GM12878 (cell line): Measurements from ENCODE around the gene PROCA1. TPM values are rescaled to one million over a fixed set of nuclear protein-coding genes. Genes with fewer than 3 reads are reported as not detected.

Experiments
- ATAC-seq: fragments of 200-7000 bp; cut with Tn5 transposase; 3 replicates; pipeline ENCODE4 v1.9.1; 2020; ENCODE audit warnings: mild to moderate bottlenecking, moderate library complexity
- BruUV-seq: library from RNA; stranded (reverse); fragments of 400-500 nt; replicated peaks from 2 replicates; lab custom pipeline; 2021; lab: Mats Ljungman, UMichigan
- CTCF ChIA-PET: fragments of 300-600 bp; sonication (Branson Sonifier 250); formaldehyde crosslinking; extraction: SDS; loops from one replicate; lab custom pipeline; 2021; ENCODE audit warnings: inconsistent platforms; lab: Yijun Ruan, JAX
- POLR2A ChIA-PET: fragments of 350-600 bp; formaldehyde crosslinking; extraction: SDS; loops from one replicate; lab custom pipeline; 2021; ENCODE audit warnings: inconsistent platforms; lab: Charles Lee
- RAD21 ChIA-PET: fragments of 300-600 bp; sonication (Branson Sonifier 250); formaldehyde crosslinking; loops from one replicate; lab custom pipeline; 2023; ENCODE audit warnings: antibody characterized with exemption; ENCODE audit not compliant: unreplicated experiment; lab: Charles Lee
- SMC1A ChIA-PET: fragments of 300-600 bp; sonication (Branson Sonifier 250); formaldehyde crosslinking; loops from one replicate; lab custom pipeline; 2023; ENCODE audit not compliant: unreplicated experiment, uncharacterized antibody; lab: Charles Lee
- DNase-seq: peaks from one replicate; pipeline ENCODE4 v3.0.0-alpha.2; 2011; ENCODE audit warnings: low read depth, low spot score
- FAIRE-seq: peaks from 3 replicates; lab custom pipeline; 2011; peaks lifted over from hg19 to GRCh38; lab: Jason Lieb, UNC
- H2AFZ ChIP-seq: 2 replicates; pipeline ENCODE4 v1.6.0; 2011; ENCODE audit warnings: low read depth, low read length, control low read depth; ENCODE audit not compliant: control insufficient read depth
- H3K27ac ChIP-seq: 2 replicates; pipeline ENCODE4 v1.5.1; 2011; ENCODE audit warnings: control low read depth; ENCODE audit not compliant: control insufficient read depth, insufficient read depth
- H3K27me3 ChIP-seq, 2 experiments: replicated peaks in 1 of 2; 2 replicates each; pipeline versions ENCODE4 v1.6.0 to v1.6.1; 2011; ENCODE audit warnings: low read length in 1 of 2; ENCODE audit not compliant: control insufficient read depth in 2 of 2, insufficient read depth in 2 of 2
- H3K36me3 ChIP-seq, 2 experiments: 2 replicates each; pipeline ENCODE4 v1.5.1; 2011; ENCODE audit warnings: low read length in 1 of 2; ENCODE audit not compliant: control insufficient read depth in 2 of 2, insufficient read depth in 2 of 2
- H3K4me1 ChIP-seq: 2 replicates; pipeline ENCODE4 v1.6.1; 2011; ENCODE audit warnings: mild to moderate bottlenecking, low read length, moderate library complexity, mixed read lengths; ENCODE audit not compliant: control insufficient read depth, insufficient read depth
- H3K4me2 ChIP-seq: 2 replicates; pipeline ENCODE4 v1.6.0; 2011; ENCODE audit warnings: control low read depth; ENCODE audit not compliant: control insufficient read depth, insufficient read depth
- H3K4me3 ChIP-seq: fragments of 200-600 bp; sonication (generic); 2 replicates; pipeline ENCODE4 v1.5.1; 2016
- H3K79me2 ChIP-seq: 2 replicates; pipeline ENCODE4 v1.6.0; 2011; ENCODE audit warnings: low read length; ENCODE audit not compliant: control insufficient read depth, insufficient read depth
- H3K9ac ChIP-seq: 2 replicates; pipeline ENCODE4 v1.8.0; 2011; ENCODE audit warnings: low read length, control low read depth, mixed read lengths; ENCODE audit not compliant: control insufficient read depth, insufficient read depth
- H3K9me3 ChIP-seq: replicated peaks from 3 replicates; pipeline ENCODE4 v1.5.1; 2011; ENCODE audit warnings: mild to moderate bottlenecking, low read length; ENCODE audit not compliant: control insufficient read depth, insufficient read depth
- H4K20me1 ChIP-seq: 2 replicates; pipeline ENCODE4 v1.6.0; 2011; ENCODE audit not compliant: control insufficient read depth, insufficient read depth
- BRCA1 ChIP-seq: IDR thresholded peaks from 2 replicates; pipeline ENCODE4 v1.6.1; 2011; ENCODE audit warnings: low read depth, low read length, improper control_type of control experiment
- CBX3 ChIP-seq: fragments of 200-600 bp; sonication (generic); IDR thresholded peaks from 2 replicates; pipeline ENCODE4 v1.6.1; 2016; ENCODE audit warnings: low read depth, borderline replicate concordance
- ETV6 ChIP-seq, 2 experiments: fragments of 450-650 bp in 1 of 2; IDR thresholded peaks in 1 of 2; conservative IDR thresholded peaks in 1 of 2; 2 replicates each; pipeline ENCODE4 v1.6.1; 2014; ENCODE audit warnings: antibody characterized with exemption in 1 of 2, borderline replicate concordance in 1 of 2, low read depth in 1 of 2, mild to moderate bottlenecking in 1 of 2, moderate library complexity in 1 of 2
- FOXK2 ChIP-seq: fragments of 450-650 bp; IDR thresholded peaks from 2 replicates; pipeline ENCODE4 v1.6.1; 2017; ENCODE audit warnings: mild to moderate bottlenecking, moderate library complexity
- GATAD2B ChIP-seq: fragments of 450-650 bp; conservative IDR thresholded peaks from 2 replicates; pipeline ENCODE4 v1.6.1; 2017; ENCODE audit warnings: low read depth, mild to moderate bottlenecking, moderate library complexity
- HDAC6 ChIP-seq: fragments of 200-600 bp; sonication (generic); IDR thresholded peaks from one replicate; pipeline ENCODE4 v1.8.0; 2017; ENCODE audit warnings: antibody characterized with exemption; ENCODE audit not compliant: unreplicated experiment
- IKZF2 ChIP-seq, 2 experiments: fragments of 450-650 bp; IDR thresholded peaks; 2 replicates each; pipeline ENCODE4 v1.6.1; 2017; ENCODE audit warnings: mild to moderate bottlenecking in 2 of 2, moderate library complexity in 2 of 2
- JUND ChIP-seq: IDR thresholded peaks from 2 replicates; pipeline ENCODE4 v1.6.1; 2012; ENCODE audit warnings: low read depth, mild to moderate bottlenecking, low read length, improper control_type of control experiment, moderate library complexity
- KAT2A ChIP-seq: conservative IDR thresholded peaks from 2 replicates; pipeline ENCODE4 v1.6.1; 2011; ENCODE audit warnings: low read depth, low read length; ENCODE audit not compliant: control insufficient read depth
- LARP7 ChIP-seq: fragments of 450-650 bp; IDR thresholded peaks from 2 replicates; pipeline ENCODE4 v1.6.1; 2017; ENCODE audit warnings: mild to moderate bottlenecking
- MTA2 ChIP-seq: fragments of 450-650 bp; IDR thresholded peaks from 2 replicates; pipeline ENCODE4 v1.6.1; 2016; ENCODE audit warnings: low read depth, mild to moderate bottlenecking, moderate library complexity
- NFYA ChIP-seq: IDR thresholded peaks from 2 replicates; pipeline ENCODE4 v1.6.1; 2011; ENCODE audit warnings: low read depth, mild to moderate bottlenecking, low read length, improper control_type of control experiment, borderline replicate concordance
- NKRF ChIP-seq: fragments of 450-650 bp; conservative IDR thresholded peaks from 2 replicates; pipeline ENCODE4 v1.6.1; 2017; ENCODE audit warnings: mild to moderate bottlenecking, moderate library complexity
- POLR2A ChIP-seq: IDR thresholded peaks from 2 replicates; pipeline ENCODE4 v1.6.1; 2011; ENCODE audit warnings: low read depth, mild to moderate bottlenecking, low read length
- RBBP5 ChIP-seq: fragments of 200-600 bp; sonication (generic); conservative IDR thresholded peaks from 2 replicates; pipeline ENCODE4 v1.6.1; 2016
- STAT3 ChIP-seq: IDR thresholded peaks from 2 replicates; pipeline ENCODE4 v1.6.1; 2011; ENCODE audit warnings: low read depth, low read length, improper control_type of control experiment
- TCF12 ChIP-seq: IDR thresholded peaks from 2 replicates; pipeline ENCODE4 v1.6.1; 2011; ENCODE audit warnings: low read depth, mild to moderate bottlenecking, low read length
- ZBTB11 ChIP-seq: fragments of 450-650 bp; formaldehyde crosslinking; IDR thresholded peaks from 2 replicates; pipeline ENCODE4 v1.5.0; 2022; ENCODE audit warnings: mild to moderate bottlenecking, missing genetic modification characterization
- WGBS: methylation state at CpG from one replicate; pipeline ENCODE4 v1.1.6; 2016; ENCODE audit warnings: low lambda C conversion rate; ENCODE audit not compliant: insufficient replicate concordance, insufficient coverage; ENCODE audit errors: missing lambda C conversion rate; 5-methylcytosine and 5-hydroxymethylcytosine counted together
- in situ Hi-C: fragments of 300-500 bp; cut with MboI; formaldehyde crosslinking; loops from 9 replicates; pipeline ENCODE4 v1.14.3; 2018; ENCODE audit warnings: mixed read lengths
- intact Hi-C: fragments of 100-400 bp; cut with micrococcal nuclease; formaldehyde crosslinking; loops from one replicate; pipeline ENCODE4 v1.14.2; 2022; ENCODE audit not compliant: unreplicated experiment
- polyA plus RNA-seq, 11 experiments: library from polyadenylated mRNA; depleted of rRNA in 4 of 11; unstranded in 6 of 11; stranded (reverse) in 5 of 11; fragments of >200 nt; fragmentation: Nextera tagmentation in 4 of 11; fragmentation: Illumina TruSeq in 1 of 11; extraction: Ambion mirVana in 4 of 11; extraction: Trizol in 1 of 11; gene quantifications; 1 replicate in 1 of 11; 2 replicates in 10 of 11; pipeline versions ENCODE4 v1.2.1 to v1.2.3, GENCODE V29; 2011 to 2016; ENCODE audit warnings: inconsistent platforms in 2 of 11, missing spikeins in 2 of 11, low read depth in 1 of 11
- total RNA-seq, 4 experiments: library from RNA; depleted of rRNA in 3 of 4; stranded (reverse); fragments of >200 nt in 3 of 4; fragmentation: Illumina TruSeq in 1 of 4; extraction: Trizol in 1 of 4; gene quantifications; 2 replicates each; pipeline versions ENCODE4 v1.2.1 to v1.2.3, GENCODE V29; 2013 to 2021

The PROCA1 gene
- total and polyA plus RNA-seq, 10 of the 15 experiments (the other 5 are each of a cell fraction or from before 2014, with no cell fraction given): 0.35 to 4.8 (median 1.4) TPM

- in situ Hi-C loops: no loop called here
- Histone ChIP-seq H3K9ac (peak overlapping the region; percentile 92; the same call in 1 of the 2 replicates), H3K79me2 (peaks cover 39% of the 10 kb centered on the region), H3K27ac (peak overlapping the region; percentile 83), H3K9me3 (no peaks in the 10 kb centered on the region), H3K4me3 (peak overlapping the region; percentile 54), H3K4me1 (peaks cover 12% of the 10 kb centered on the region), H3K27me3 (no peaks in the 10 kb centered on the region), H2AFZ (peak overlapping the region; percentile 86), H3K36me3 (peaks cover 12 to 13% of the 10 kb centered on the region in 2 experiments; a peak in 3 of 4 replicates), H3K4me2 (peak overlapping the region; percentile 95), H4K20me1 (no peaks in the 10 kb centered on the region)
- 61% methylated on average over 18 of the region's 18 CpGs for WGBS
- RAD21 ChIA-PET: interaction anchor here (0.5 to 1.6 kb wide), 23 partner anchors 8 to 235 kb away, joined by 3 to 10 read pairs (median 4); partner anchors contain the start of genes BLTP2, FAM222B, NEK8 and PHF12
- SMC1A ChIA-PET: interaction anchor here (0.7 to 2.7 kb wide), 12 partner anchors 7 to 233 kb away, joined by 3 to 15 read pairs (median 4); partner anchors contain the start of genes BLTP2, NEK8, PHF12 and PROCA1
- POLR2A ChIA-PET: interaction anchor here (0.6 to 17.2 kb wide), 22 partner anchors 8 to 233 kb away, joined by 3 to 485 read pairs (median 6); partner anchors contain the start of genes BLTP2, NEK8, PHF12 and PIGS
- ATAC-seq (no peak), DNase-seq (no peak), FAIRE-seq (no peak)
- BruUV-seq: no TSS peak
- CTCF ChIA-PET: interaction anchor here (0.8 to 12.6 kb wide), 15 partner anchors 8 to 398 kb away, joined by 3 to 394 read pairs (median 5); partner anchors contain the start of genes BLTP2, DHRS13, NEK8 and PHF12
- intact Hi-C loops: loop anchor here (5.0 to 10.0 kb wide), 2 partner anchors 57 to 164 kb away; partner anchors contain the start of genes SDF2, SUPT6H and UNC119
- TF ChIP-seq JUND (no peak), BRCA1 (no peak), GATAD2B (0 out of 2 replicates have a peak, but pooled peaks have one; percentile 34), TCF12 (no peak), ZBTB11 (no peak), NFYA (no peak), MTA2 (0 out of 2 replicates have a peak, but pooled peaks have one; percentile 9), NKRF (0 out of 2 replicates have a peak, but pooled peaks have one; percentile 38), LARP7 (peak; percentile 56; the same call in 1 of the 2 replicates), ETV6 (conservative IDR thresholded peaks at IDR 0.05 in 1 of 2, IDR thresholded peaks at IDR 0.05 in 1 of 2; ENCODE audit: borderline replicate concordance in 1 of 2, low read depth in 1 of 2) (no peak), IKZF2 (IDR thresholded peaks at IDR 0.05) (0 out of 4 replicates have a peak, but pooled peaks of 1 of the 2 experiments have one; percentile 14), FOXK2 (no peak), CBX3 (no peak), RBBP5 (no peak), STAT3 (no peak), POLR2A (no peak), KAT2A (no peak), HDAC6 (no peak)
These were observed 7.3 kb upstream of the PROCA1 start for GRCh38 chr17:28719021-28719433.
